H9 (cell line): ENCODE measurements around the gene MYBPC3. TPM values are rescaled to one million over a fixed set of nuclear protein-coding genes. Genes with fewer than 3 reads are reported as not detected.

Experiments used
- DNase-seq: peaks from one replicate; pipeline ENCODE4 v3.0.0-alpha.2; 2017
- H2AFZ ChIP-seq: one replicate; pipeline ENCODE4 v1.6.1; 2013; ENCODE audit warnings: mild to moderate bottlenecking, low read length, control low read depth, moderate library complexity
- H2AK5ac ChIP-seq: 2 replicates; pipeline ENCODE4 v1.6.1; 2013; ENCODE audit warnings: low read length, control low read depth, mixed read lengths; ENCODE audit not compliant: insufficient read length
- H2BK120ac ChIP-seq: one replicate; pipeline ENCODE4 v1.6.1; 2013; ENCODE audit warnings: low read depth, mild to moderate bottlenecking, low read length, control low read depth, inconsistent platforms; ENCODE audit not compliant: poor library complexity, severe bottlenecking
- H2BK12ac ChIP-seq: 2 replicates; pipeline ENCODE4 v1.6.1; 2013; ENCODE audit warnings: low read length, control low read depth, mixed read lengths, low read depth; ENCODE audit not compliant: insufficient read length
- H2BK15ac ChIP-seq: 2 replicates; pipeline ENCODE4 v1.6.1; 2013; ENCODE audit warnings: low read depth, low read length, control low read depth
- H2BK20ac ChIP-seq: one replicate; pipeline ENCODE4 v1.6.1; 2013; ENCODE audit warnings: low read depth, mild to moderate bottlenecking, low read length, control low read depth, inconsistent platforms; ENCODE audit not compliant: poor library complexity, severe bottlenecking
- H2BK5ac ChIP-seq: 2 replicates; pipeline ENCODE4 v1.6.1; 2013; ENCODE audit warnings: low read length, control low read depth, mixed read lengths; ENCODE audit not compliant: insufficient read length
- H3K14ac ChIP-seq: 2 replicates; pipeline ENCODE4 v1.6.1; 2013; ENCODE audit warnings: low read length, control low read depth; ENCODE audit not compliant: insufficient read depth
- H3K18ac ChIP-seq: 2 replicates; pipeline ENCODE4 v1.6.1; 2013; ENCODE audit warnings: low read depth, mild to moderate bottlenecking, mixed read lengths, low read length, control low read depth; ENCODE audit not compliant: insufficient read length
- H3K23ac ChIP-seq: 2 replicates; pipeline ENCODE4 v1.6.1; 2013; ENCODE audit warnings: low read length, control low read depth, mixed read lengths, low read depth; ENCODE audit not compliant: insufficient read length
- H3K23me2 ChIP-seq: 2 replicates; pipeline ENCODE4 v1.6.1; 2013; ENCODE audit warnings: low read depth, mild to moderate bottlenecking, mixed read lengths, low read length, control low read depth; ENCODE audit not compliant: insufficient read length, poor library complexity, severe bottlenecking
- H3K27ac ChIP-seq: 2 replicates; pipeline ENCODE4 v1.5.1; 2013; ENCODE audit warnings: low read length, control low read depth, mixed read lengths, low read depth; ENCODE audit not compliant: insufficient read length
- H3K27me3 ChIP-seq: 2 replicates; pipeline ENCODE4 v1.6.1; 2013; ENCODE audit warnings: low read length, control low read depth, inconsistent platforms; ENCODE audit not compliant: insufficient read depth
- H3K4ac ChIP-seq: 2 replicates; pipeline ENCODE4 v1.6.1; 2013; ENCODE audit warnings: low read depth, mild to moderate bottlenecking, control low read depth, inconsistent platforms, low read length, moderate library complexity
- H3K4me1 ChIP-seq: 2 replicates; pipeline ENCODE4 v1.6.1; 2013; ENCODE audit warnings: low read length, control low read depth, inconsistent platforms; ENCODE audit not compliant: insufficient read depth
- H3K4me2 ChIP-seq: 2 replicates; pipeline ENCODE4 v1.6.1; 2013; ENCODE audit warnings: low read length, control low read depth, mixed read lengths; ENCODE audit not compliant: insufficient read length, insufficient read depth
- H3K56ac ChIP-seq: 2 replicates; pipeline ENCODE4 v1.6.1; 2013; ENCODE audit warnings: low read depth, mild to moderate bottlenecking, mixed read lengths, low read length, control low read depth; ENCODE audit not compliant: insufficient read length
- H3K79me1 ChIP-seq: 2 replicates; pipeline ENCODE4 v1.6.1; 2013; ENCODE audit warnings: low read depth, mild to moderate bottlenecking, moderate library complexity, low read length, control low read depth, inconsistent platforms; ENCODE audit not compliant: insufficient read depth, poor library complexity, severe bottlenecking
- H3K79me2 ChIP-seq: 2 replicates; pipeline ENCODE4 v1.6.1; 2013; ENCODE audit warnings: low read length, control low read depth, inconsistent platforms; ENCODE audit not compliant: insufficient read depth
- H3K9ac ChIP-seq: 2 replicates; pipeline ENCODE4 v1.6.1; 2013; ENCODE audit warnings: low read length, control low read depth, mixed read lengths; ENCODE audit not compliant: insufficient read length; ENCODE audit errors: extremely low read depth
- H3K9me3 ChIP-seq: one replicate; pipeline ENCODE4 v1.6.1; 2013; ENCODE audit warnings: low read depth, low read length, inconsistent platforms; ENCODE audit not compliant: control insufficient read depth
- H3T11ph ChIP-seq: one replicate; pipeline ENCODE4 v1.6.1; 2013; ENCODE audit warnings: mild to moderate bottlenecking, low read length, control low read depth, inconsistent platforms
- H4K20me1 ChIP-seq: one replicate; pipeline ENCODE4 v1.6.1; 2013; ENCODE audit not compliant: control insufficient read depth, insufficient read length, insufficient read depth
- H4K5ac ChIP-seq: 2 replicates; pipeline ENCODE4 v1.6.1; 2013; ENCODE audit warnings: low read depth, mild to moderate bottlenecking, mixed read lengths, low read length, control low read depth; ENCODE audit not compliant: insufficient read length
- H4K8ac ChIP-seq: replicated peaks from 2 replicates; pipeline ENCODE4 v1.6.1; 2013; ENCODE audit warnings: low read length, control low read depth, mixed read lengths, low read depth; ENCODE audit not compliant: insufficient read length
- H4K91ac ChIP-seq: 2 replicates; pipeline ENCODE4 v1.6.1; 2013; ENCODE audit warnings: low read depth, mild to moderate bottlenecking, moderate library complexity, mixed read lengths, low read length, control low read depth; ENCODE audit not compliant: insufficient read length
- H3K27ac Mint-ChIP-seq, 3 experiments: 2 replicates in 2 of 3; 3 replicates in 1 of 3; pipeline ENCODE4 v1.8.0; 2020 to 2021; ENCODE audit warnings: mixed read lengths in 3 of 3, mild to moderate bottlenecking in 1 of 3, moderate library complexity in 1 of 3
- H3K27me3 Mint-ChIP-seq: 2 replicates; pipeline ENCODE4 v1.8.0; 2021; ENCODE audit warnings: low read depth, mild to moderate bottlenecking, moderate library complexity, mixed read lengths
- H3K36me3 Mint-ChIP-seq, 3 experiments: 2 replicates in 2 of 3; 3 replicates in 1 of 3; pipeline ENCODE4 v1.8.0; 2020 to 2021; ENCODE audit warnings: low read depth in 3 of 3, mixed read lengths in 3 of 3; ENCODE audit not compliant: insufficient read depth in 1 of 3
- H3K4me1 Mint-ChIP-seq, 2 experiments: 2 replicates each; pipeline ENCODE4 v1.8.0; 2020; ENCODE audit warnings: mixed read lengths in 2 of 2
- H3K4me3 Mint-ChIP-seq, 2 experiments: 2 replicates in 1 of 2; 3 replicates in 1 of 2; pipeline ENCODE4 v1.8.0; 2020 to 2021; ENCODE audit warnings: mild to moderate bottlenecking in 2 of 2, mixed read lengths in 2 of 2, moderate library complexity in 1 of 2
- H3K9me3 Mint-ChIP-seq, 2 experiments: 2 replicates in 1 of 2; 3 replicates in 1 of 2; pipeline ENCODE4 v1.8.0; 2020; ENCODE audit warnings: mild to moderate bottlenecking in 2 of 2, mixed read lengths in 2 of 2, moderate library complexity in 1 of 2
- CTCF ChIP-seq: fragments of 200-600 bp; sonication (generic); conservative IDR thresholded peaks from 3 replicates; pipeline ENCODE4 v1.8.0; 2021; ENCODE audit warnings: antibody characterized with exemption, mild to moderate bottlenecking
- WGBS: extraction: QIAGEN DNeasy Blood & Tissue Kit; methylation state at CpG from one replicate; pipeline ENCODE4 v1.1.7; 2013; ENCODE audit warnings: missing lambda C conversion rate, low lambda C conversion rate, mixed read lengths; ENCODE audit not compliant: insufficient read length; ENCODE audit errors: extremely low coverage; 5-methylcytosine and 5-hydroxymethylcytosine counted together
- total RNA-seq: library from RNA; stranded (reverse); gene quantifications from 2 replicates; pipeline ENCODE4 v1.2.1, GENCODE V29; 2021

MYBPC3 gene
- total RNA-seq, 1 experiment from 2014 or later, result not detected

- no CpG with 5 or more reads among the region's 13 CpGs for WGBS
- no peak overlapping the region for H3K14ac ChIP-seq
- no peaks in the 10 kb centered on the region for H4K20me1 ChIP-seq
Observed at GRCh38 chr11:47375546-47376085, 23.1 kb upstream of the MYBPC3 start.

More at GRCh38 chr11:47375546-47376085, 23.1 kb upstream of the MYBPC3 start:
- Histone ChIP-seq H3K9ac (no peak overlapping the region), H3K23me2 (no peaks in the 10 kb centered on the region), H2BK120ac (no peak overlapping the region), H3K23ac (no peak overlapping the region), H3K4me1 (no peaks in the 10 kb centered on the region), H2BK5ac (no peak overlapping the region), H3K79me2 (no peaks in the 10 kb centered on the region), H2BK12ac (no peak overlapping the region), H2AFZ (no peak overlapping the region), H3K27me3 (no peaks in the 10 kb centered on the region), H3K56ac (no peak overlapping the region), H4K91ac (no peak overlapping the region), H3K4ac (no peak overlapping the region), H2BK20ac (no peak overlapping the region), H3K18ac (no peak overlapping the region), H4K5ac (no peak overlapping the region), H3K9me3 (no peaks in the 10 kb centered on the region), H2AK5ac (no peak overlapping the region), H2BK15ac (no peak overlapping the region), H3T11ph (no peak overlapping the region), H3K79me1 (no peaks in the 10 kb centered on the region), H3K27ac (no peak overlapping the region), H3K4me2 (no peak overlapping the region), H4K8ac (no peak overlapping the region)
- no peaks in the 10 kb centered on the region for H3K36me3 Mint-ChIP-seq
- no peaks in the 10 kb centered on the region for H3K27me3 Mint-ChIP-seq
- peaks cover 3 to 4% of the 10 kb centered on the region in 2 experiments; a peak in 3 of 4 replicates for H3K4me1 Mint-ChIP-seq
- no peak for TF ChIP-seq CTCF
- DNase-seq, result no peak
- no peak overlapping the region for H3K27ac Mint-ChIP-seq
- H3K4me3 Mint-ChIP-seq, result no peak overlapping the region
- no peaks in the 10 kb centered on the region for H3K9me3 Mint-ChIP-seq
